GM21528 (cell line): ENCODE results near the gene KIFC3.
"Not testable (repeated sequence)": the region's sequence is repeated elsewhere in the genome, so short reads cannot be mapped to it uniquely, and the experiment has no call there.

Experiments used
- ATAC-seq: cut with Tn5 transposase; IDR thresholded peaks from one replicate; pipeline ENCODE4 v1.9.1; 2021; ENCODE audit warnings: mild to moderate bottlenecking, moderate library complexity; ENCODE audit not compliant: unreplicated experiment, low FRiP score

Gene KIFC3

GRCh38 chr16:57791195-57791892 is 10.9 kb downstream of the KIFC3 start:
- no peak for ATAC-seq

DNA sequence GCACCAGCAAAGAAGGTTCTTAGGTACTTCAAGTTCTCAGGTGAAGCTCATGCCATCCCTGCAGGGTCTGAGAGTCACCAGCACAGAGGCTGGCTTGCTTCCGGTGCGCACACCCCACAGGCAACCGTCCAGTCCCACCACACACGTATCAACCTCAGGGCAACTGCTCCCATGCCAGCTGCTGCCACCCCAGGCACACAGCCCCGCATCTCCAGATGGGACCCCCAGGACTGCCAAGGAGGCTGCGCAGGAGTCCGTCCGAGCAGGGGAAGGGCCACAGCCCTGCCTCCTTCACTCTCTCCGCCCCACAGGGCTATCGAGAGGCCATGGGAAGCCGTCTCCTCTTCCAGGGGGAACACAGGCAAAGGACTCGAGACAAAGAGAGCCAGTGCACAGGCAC is 13.3 kb downstream of the KIFC3 start:
- ATAC-seq = no peak

DNA sequence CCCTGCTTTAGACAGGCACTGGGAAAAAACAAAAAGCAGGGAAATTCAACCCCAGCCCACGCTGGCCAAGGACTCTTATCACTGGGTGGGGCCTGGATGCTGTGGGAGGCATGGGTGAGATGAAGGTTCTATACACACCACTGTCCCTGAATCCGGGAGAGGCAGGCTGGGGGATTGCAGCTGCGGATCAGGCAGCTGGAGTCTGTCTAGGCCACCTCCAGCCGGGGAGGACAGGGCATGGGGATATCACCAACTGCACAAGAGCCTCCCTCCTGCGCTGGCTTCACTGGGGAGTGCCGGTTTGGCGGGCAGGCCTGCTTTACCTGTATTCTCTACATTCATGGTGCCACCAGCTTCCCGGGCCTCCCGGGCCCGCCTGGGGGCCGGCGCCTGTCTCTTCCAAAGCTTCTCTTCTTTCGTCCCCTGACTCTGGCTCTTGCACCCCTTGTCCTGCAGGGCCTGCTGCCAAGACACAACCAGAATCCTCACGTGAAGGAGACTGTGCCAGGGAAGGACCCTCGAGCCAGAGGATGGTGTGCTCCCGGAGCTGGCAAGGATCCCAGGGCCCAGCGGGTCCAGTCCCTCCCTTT is 13.9 kb downstream of the KIFC3 start:
- no peak for ATAC-seq

- no peak for ATAC-seq
These were observed 14.8 kb downstream of the KIFC3 start for GRCh38 chr16:57787519-57787905.

- ATAC-seq = no peak
These were observed 15.4 kb downstream of the KIFC3 start for GRCh38 chr16:57786632-57787518.

DNA sequence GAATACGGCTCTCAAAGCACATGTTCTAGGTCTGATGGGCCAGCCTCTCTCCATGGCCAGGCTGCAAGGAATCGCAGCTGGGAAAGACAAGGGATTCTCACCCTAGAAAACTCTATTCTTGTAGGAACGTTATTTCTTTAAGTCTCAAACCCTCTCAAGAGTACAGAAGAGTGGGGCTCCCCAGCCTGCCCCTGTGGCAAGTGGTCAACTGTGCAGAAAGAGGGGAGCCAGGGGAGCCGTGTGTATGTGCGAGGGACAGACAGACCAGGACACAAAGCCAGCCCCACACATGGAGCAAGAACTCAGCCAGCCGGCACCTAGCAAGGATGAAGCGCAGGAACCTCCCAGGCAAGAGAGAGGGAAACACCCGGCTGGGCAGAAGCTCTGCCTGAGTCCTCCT is 16.4 kb downstream of the KIFC3 start:
- no peak for ATAC-seq

- ATAC-seq = no peak
These were observed 16.9 kb downstream of the KIFC3 start for GRCh38 chr16:57785385-57785784.

- no peak for ATAC-seq
These were observed 18.0 kb downstream of the KIFC3 start for GRCh38 chr16:57784334-57784733.

- ATAC-seq = no peak
These were observed 18.4 kb downstream of the KIFC3 start for GRCh38 chr16:57783883-57784282.

DNA sequence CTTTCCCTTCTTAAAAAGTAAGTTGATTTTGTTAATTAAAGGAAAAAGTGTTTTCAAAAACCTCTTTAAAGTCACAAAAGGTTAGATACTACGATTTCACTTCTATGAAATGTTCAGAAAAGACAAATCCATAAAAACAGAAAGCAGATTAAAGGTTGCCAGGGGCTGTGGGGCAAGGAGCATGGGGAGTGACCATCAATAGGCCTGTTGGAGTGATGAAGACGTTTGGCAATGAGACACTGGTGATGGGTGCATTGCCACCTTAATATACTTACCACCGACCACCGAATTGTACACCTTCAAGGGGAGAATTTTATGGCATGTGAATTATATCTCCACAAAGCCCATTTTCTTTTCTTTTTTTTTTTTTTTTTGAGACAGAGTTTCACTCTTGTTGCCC is 19.2 kb downstream of the KIFC3 start:
- ATAC-seq = no peak

DNA sequence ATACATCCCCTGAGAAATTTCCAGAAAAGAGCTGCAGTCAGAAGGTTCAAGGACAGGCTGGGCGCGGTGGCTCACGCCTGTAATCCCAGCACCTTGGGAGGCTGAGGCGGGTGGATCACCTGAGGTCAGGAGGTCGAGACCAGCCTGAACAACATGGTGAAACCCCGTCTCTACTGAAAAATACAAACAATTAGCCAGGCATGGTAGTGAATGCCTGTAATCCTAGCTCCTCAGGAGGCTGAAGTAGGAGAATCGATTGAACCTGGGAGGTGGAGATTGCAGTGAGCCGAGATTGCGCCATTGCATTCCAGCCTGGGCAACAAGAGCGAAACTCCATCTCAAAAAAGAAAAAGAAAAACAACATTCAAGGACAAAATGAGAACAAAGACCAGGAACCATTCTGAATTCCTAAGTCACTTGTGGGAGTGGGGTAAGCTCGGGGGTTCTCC is 19.7 kb downstream of the KIFC3 start:
- ATAC-seq = not testable (repeated sequence)

DNA sequence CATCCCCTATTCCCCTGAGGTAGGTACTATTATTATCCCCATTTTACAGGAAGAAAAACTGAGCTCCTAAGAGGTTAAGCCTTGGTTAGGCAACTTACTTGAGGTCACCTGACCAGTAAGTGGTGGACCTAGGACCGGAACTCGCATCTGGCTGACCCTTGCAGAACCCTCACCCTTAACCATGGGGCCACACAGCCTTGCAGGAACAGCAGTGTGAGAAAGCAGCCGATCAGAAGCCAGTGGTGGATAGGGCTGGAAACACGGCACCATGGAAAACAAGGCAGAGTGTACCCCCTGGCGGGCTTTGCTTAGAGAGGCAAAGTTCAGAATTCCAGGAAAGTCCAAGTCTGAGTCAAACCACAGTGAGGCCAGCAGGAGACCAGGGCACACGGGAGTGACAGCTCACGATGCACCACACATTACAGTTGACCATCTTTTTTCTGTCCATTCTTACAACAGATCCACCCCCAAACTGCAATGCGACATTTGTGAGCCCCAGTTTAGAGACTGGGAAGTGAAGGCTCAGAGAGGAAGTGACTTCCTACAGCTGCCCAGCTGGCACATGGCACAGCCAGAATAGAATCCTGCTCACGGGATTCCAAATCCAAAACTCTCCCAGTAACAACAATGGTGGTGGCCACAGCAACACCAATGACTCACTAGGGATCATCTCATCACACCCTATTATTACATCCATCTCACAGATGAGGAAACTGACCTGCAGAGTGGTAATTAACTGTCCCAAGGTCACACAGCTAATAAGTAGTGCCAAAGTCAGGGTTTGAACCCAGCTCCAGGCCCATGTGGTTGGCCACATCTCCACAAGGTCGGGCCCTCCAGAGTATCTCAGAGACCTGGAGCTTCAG is 20.3 kb downstream of the KIFC3 start:
- no peak for ATAC-seq

DNA sequence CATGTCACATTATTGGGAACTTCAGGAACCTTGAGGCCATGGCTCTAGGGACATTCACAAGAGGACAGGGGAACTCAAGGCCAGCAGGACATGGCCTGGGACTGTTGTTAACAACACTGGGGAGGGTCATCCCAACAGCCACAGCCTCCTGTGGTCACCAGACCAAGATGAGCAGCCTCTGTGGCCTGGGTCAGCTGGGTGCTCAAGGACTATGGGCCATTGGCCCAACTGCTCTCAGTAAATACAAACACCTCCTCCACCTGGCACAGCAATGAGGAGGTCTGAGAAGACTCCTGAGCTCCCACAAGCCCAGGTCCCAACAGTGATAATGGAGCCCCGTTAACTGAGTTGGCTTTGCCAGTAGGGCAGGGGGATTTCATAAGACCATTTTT is 20.9 kb downstream of the KIFC3 start:
- no peak for ATAC-seq

GRCh38 chr16:57779836-57780235 is 22.5 kb downstream of the KIFC3 start:
- ATAC-seq = not testable (repeated sequence)

- ATAC-seq = no peak
These were observed 23.6 kb downstream of the KIFC3 start for GRCh38 chr16:57778658-57779057.

DNA sequence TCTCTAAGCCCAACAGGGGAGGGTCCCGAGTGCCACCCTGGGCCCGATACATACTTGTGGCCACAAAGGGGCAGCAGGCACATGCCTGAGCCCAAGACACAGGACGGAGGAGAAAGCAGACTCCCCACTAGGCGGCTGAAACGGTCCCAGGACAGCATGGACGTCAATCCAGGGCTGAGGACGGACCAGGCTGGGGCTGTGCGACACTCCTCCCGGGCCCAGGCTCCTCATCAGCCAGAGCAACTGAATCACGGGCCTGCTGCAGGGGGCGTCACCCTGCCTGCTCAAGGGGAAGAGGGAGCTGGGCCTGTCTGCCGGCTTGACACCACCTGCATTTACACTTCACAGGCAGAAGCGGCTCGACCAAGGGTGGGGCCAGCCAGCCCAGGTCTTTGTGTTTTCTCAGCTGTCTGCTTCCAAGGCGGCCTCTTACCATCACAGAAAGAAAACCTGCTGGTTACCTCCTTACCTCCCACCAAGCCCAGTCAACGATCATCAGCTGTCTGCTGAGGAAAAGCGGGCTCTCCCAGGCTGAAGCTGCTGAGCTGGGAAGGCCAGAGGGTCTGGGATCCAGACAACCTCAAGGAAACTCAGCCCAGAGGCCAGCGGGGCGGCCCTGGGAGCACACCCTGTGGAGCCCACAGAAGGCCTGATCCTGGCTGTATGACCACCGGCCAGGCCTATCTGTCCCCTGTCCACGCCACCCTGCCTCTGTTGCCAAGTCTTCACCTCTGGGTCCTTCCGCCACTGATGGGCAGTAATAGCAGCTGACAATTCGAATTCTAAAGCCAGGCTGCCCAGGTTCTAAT is 26.4 kb downstream of the KIFC3 start:
- no peak for ATAC-seq

DNA sequence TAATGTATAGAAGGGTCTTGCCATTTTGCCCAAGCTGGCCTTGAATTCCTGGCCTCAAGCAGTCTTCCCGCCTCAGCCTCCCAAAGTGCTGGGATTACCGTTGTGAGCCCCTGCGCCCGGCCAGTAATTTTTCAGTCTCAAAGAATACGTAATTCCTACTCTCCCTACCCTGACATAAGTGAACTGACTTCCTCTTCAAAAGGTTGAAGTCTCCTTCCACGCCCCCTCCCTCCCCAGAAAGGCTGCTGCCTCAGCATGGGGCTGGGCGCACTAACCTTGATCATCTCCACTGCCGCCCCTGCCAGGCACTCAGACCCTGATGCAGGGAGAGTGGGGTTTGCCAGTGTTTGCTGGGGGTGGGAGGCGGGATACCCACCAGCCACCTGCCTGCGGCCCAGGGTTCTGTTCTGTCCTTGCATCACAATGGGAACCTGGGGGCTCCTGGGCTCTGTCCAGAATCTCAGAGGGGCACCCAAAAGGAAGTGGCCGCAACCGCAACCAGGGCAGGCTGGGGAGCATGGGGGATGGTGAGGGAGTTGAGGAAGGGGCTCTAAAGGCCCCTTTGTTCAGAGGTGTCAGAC is 27.5 kb downstream of the KIFC3 start:
- no peak for ATAC-seq

GRCh38 chr16:57773655-57774295 is 28.5 kb downstream of the KIFC3 start:
- ATAC-seq = no peak

DNA sequence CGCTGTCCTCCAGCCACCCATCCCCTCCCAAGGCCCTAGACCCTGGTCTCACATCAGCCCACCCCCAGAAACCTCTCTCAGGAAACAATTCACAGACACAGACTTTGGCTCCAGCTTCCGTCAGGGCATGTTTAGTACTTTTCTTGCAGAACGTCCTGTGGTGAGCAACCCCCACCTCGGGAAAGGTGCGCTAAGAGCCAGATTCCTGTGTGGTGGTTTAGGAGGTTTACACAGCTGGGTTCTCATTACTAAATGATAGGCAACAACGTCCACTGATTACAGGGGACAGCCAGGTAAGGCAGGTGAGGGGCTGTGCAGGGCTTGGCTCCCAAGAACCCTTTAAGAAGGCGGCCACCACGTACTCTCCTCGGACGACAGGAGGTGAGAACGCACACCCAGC is 29.3 kb downstream of the KIFC3 start:
- no peak for ATAC-seq
